B cell (primary cell): ENCODE results near the gene ULK1. TPM values are rescaled to one million over a fixed set of nuclear protein-coding genes. Genes with fewer than 3 reads are reported as not detected.

Experiments
- ATAC-seq: fragments of 200-7000 bp; cut with Tn5 transposase; one replicate; pipeline ENCODE4 v1.10.0; 2021; ENCODE audit warnings: low read depth, mild to moderate bottlenecking, moderate number of reproducible peaks, moderate library complexity
- CTCF ChIA-PET: fragments of 350-600 bp; sonication (Branson Sonifier 250); formaldehyde crosslinking; loops from one replicate; lab custom pipeline; 2021; ENCODE audit warnings: antibody characterized with exemption, inconsistent platforms; lab: Charles Lee
- POLR2A ChIA-PET: fragments of 350-600 bp; sonication (Branson Sonifier 250); formaldehyde crosslinking; loops from one replicate; lab custom pipeline; 2021; ENCODE audit warnings: antibody characterized with exemption; lab: Charles Lee
- DNase-seq: peaks from one replicate; pipeline ENCODE4 v3.0.0; 2013
- H2AFZ ChIP-seq: 2 replicates; pipeline ENCODE4 v1.6.1; 2012; ENCODE audit warnings: mild to moderate bottlenecking, low read depth, low read length; ENCODE audit not compliant: insufficient read depth, poor library complexity, severe bottlenecking
- H3K27ac ChIP-seq, 2 donors: 1 replicate in 1 of 2; 2 replicates in 1 of 2; pipeline ENCODE4 v1.5.1; 2012 to 2013; ENCODE audit warnings: low read length in 2 of 2, mild to moderate bottlenecking in 2 of 2, moderate library complexity in 1 of 2
- H3K27me3 ChIP-seq, 4 experiments: fragments of 200-600 bp in 1 of 4; sonication (generic) in 1 of 4; replicated peaks in 1 of 4; 1 replicate in 2 of 4; 2 replicates in 2 of 4; pipeline versions ENCODE4 v1.6.1 to v1.7.0; 2013 to 2016; ENCODE audit warnings: low read length in 3 of 4, mild to moderate bottlenecking in 2 of 4, mixed read lengths in 1 of 4, moderate library complexity in 1 of 4; ENCODE audit not compliant: insufficient read depth in 4 of 4, control insufficient read depth in 3 of 4; ENCODE audit errors: control extremely low read depth in 1 of 4
- H3K36me3 ChIP-seq, 2 experiments: replicated peaks in 1 of 2; 1 replicate in 1 of 2; 2 replicates in 1 of 2; pipeline versions ENCODE4 v1.6.1 to v1.7.1; 2013; ENCODE audit warnings: low read length in 1 of 2; ENCODE audit not compliant: insufficient read depth in 2 of 2, control insufficient read depth in 1 of 2; ENCODE audit errors: control extremely low read depth in 1 of 2, extremely low read depth in 1 of 2
- H3K4me1 ChIP-seq, 2 donors: fragments of 200-600 bp in 1 of 2; sonication (generic) in 1 of 2; 1 replicate in 1 of 2; 2 replicates in 1 of 2; pipeline versions ENCODE4 v1.5.1 to v1.6.1; 2013 to 2017; ENCODE audit warnings: low read length in 2 of 2; ENCODE audit not compliant: control insufficient read depth in 2 of 2, insufficient read depth in 2 of 2
- H3K4me2 ChIP-seq: replicated peaks from 2 replicates; pipeline ENCODE3; 2012; ENCODE audit warnings: mild to moderate bottlenecking, low read depth, low read length; ENCODE audit not compliant: poor library complexity, severe bottlenecking
- H3K4me3 ChIP-seq, 5 experiments: fragments of 200-600 bp in 1 of 5; sonication (generic) in 1 of 5; 1 replicate in 3 of 5; 2 replicates in 2 of 5; pipeline versions ENCODE4 v1.5.1 to v1.7.0; 2011 to 2016; ENCODE audit warnings: low read length in 4 of 5, mild to moderate bottlenecking in 4 of 5, low read depth in 2 of 5, control low read depth in 1 of 5, moderate library complexity in 1 of 5; ENCODE audit not compliant: insufficient read depth in 1 of 5; ENCODE audit errors: control extremely low read depth in 1 of 5, extremely low read depth in 1 of 5
- H3K79me2 ChIP-seq: fragments of 200-600 bp; sonication (generic); one replicate; pipeline ENCODE4 v1.6.0; 2016; ENCODE audit warnings: low read length; ENCODE audit not compliant: control insufficient read depth, insufficient read depth
- H3K9ac ChIP-seq: fragments of 200-600 bp; sonication (generic); 2 replicates; pipeline ENCODE4 v1.6.1; 2017; ENCODE audit warnings: mild to moderate bottlenecking, low read length, moderate library complexity
- H3K9me3 ChIP-seq, 3 donors: one replicate each; pipeline versions ENCODE4 v1.6.1 to v1.7.1; 2013; ENCODE audit warnings: low read length in 2 of 3; ENCODE audit not compliant: control insufficient read depth in 2 of 3, insufficient read depth in 1 of 3; ENCODE audit errors: control extremely low read depth in 1 of 3
- H4K20me1 ChIP-seq: 2 replicates; pipeline ENCODE4 v1.6.0; 2012; ENCODE audit warnings: mild to moderate bottlenecking, low read length; ENCODE audit not compliant: insufficient read depth, control insufficient read depth, poor library complexity, severe bottlenecking
- H3K27ac Mint-ChIP-seq: one replicate; pipeline ENCODE4 v1.8.0; 2021; ENCODE audit warnings: mixed read lengths
- H3K27me3 Mint-ChIP-seq: one replicate; pipeline ENCODE4 v1.8.0; 2021; ENCODE audit warnings: mixed read lengths
- H3K4me1 Mint-ChIP-seq: one replicate; pipeline ENCODE4 v1.8.0; 2021; ENCODE audit warnings: mixed read lengths
- H3K4me3 Mint-ChIP-seq: one replicate; pipeline ENCODE4 v1.8.0; 2021; ENCODE audit warnings: mixed read lengths
- H3K9me3 Mint-ChIP-seq: one replicate; pipeline ENCODE4 v1.8.0; 2022; ENCODE audit warnings: mixed read lengths; ENCODE audit not compliant: insufficient read depth
- CTCF ChIP-seq: fragments of 200-600 bp; IDR thresholded peaks from one replicate; pipeline ENCODE4 v1.8.0; 2022; ENCODE audit warnings: antibody characterized with exemption, mild to moderate bottlenecking
- EZH2 ChIP-seq: IDR thresholded peaks from 2 replicates; pipeline ENCODE4 v1.6.1; 2012; ENCODE audit warnings: borderline replicate concordance, low read depth, mild to moderate bottlenecking, moderate library complexity, low read length; ENCODE audit not compliant: insufficient read depth, poor library complexity, severe bottlenecking
- WGBS: methylation state at CpG from one replicate; pipeline ENCODE4 v1.1.5; 2013; ENCODE audit warnings: missing lambda C conversion rate; ENCODE audit not compliant: insufficient coverage; 5-methylcytosine and 5-hydroxymethylcytosine counted together
- intact Hi-C: fragments of 100-400 bp; cut with micrococcal nuclease; formaldehyde crosslinking; loops from one replicate; pipeline ENCODE4 v1.10.0; 2022
- polyA plus RNA-seq: library from polyadenylated mRNA; depleted of rRNA; stranded (reverse); fragments of >200 nt; gene quantifications from 2 replicates; pipeline ENCODE4 v1.2.3, GENCODE V29; 2012
- total RNA-seq, 2 donors: library from RNA; stranded (reverse); fragments of 120-200 nt in 1 of 2; gene quantifications; 1 replicate in 1 of 2; 2 replicates in 1 of 2; pipeline versions ENCODE4 v1.2.3 to v1.2.4, GENCODE V29; 2013 to 2022

ULK1 gene
- total and polyA plus RNA-seq, 2 donors (not counting 1 experiment from before 2014, with no cell fraction given), result 38.9 to 59.5 TPM

DNA sequence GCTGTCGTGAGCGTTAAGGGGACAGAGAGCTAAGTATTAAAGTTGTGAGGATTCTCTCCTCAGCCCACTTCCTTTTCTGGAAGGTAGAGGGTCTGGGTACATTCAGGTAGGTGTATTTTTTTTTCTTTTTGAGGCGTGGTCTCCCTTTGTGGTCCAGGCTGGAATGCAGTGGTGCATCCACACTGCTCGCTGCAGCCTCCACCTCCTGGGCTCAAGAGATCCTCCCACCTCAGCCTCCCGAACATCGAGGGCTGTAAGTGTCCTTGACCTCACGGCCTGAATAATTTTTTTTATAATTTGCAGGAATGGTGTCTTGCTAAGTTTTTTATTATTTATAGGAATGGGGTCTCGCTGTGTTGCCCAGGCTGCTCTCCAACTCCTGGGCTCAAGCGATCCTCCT lies 36.1 kb downstream of the ULK1 start:
- Mint-ChIP-seq H3K9me3 (no peaks in the 10 kb centered on the region), H3K27ac (peak overlapping the region; percentile 91), H3K4me3 (peak overlapping the region; percentile 83), H3K27me3 (no peaks in the 10 kb centered on the region), H3K4me1 (peaks cover 22% of the 10 kb centered on the region)
- peak overlapping the region in 1 of 2 donors; percentile 85 for H3K27ac ChIP-seq
- peaks cover 0 to 36% of the 10 kb centered on the region in 2 experiments for H3K36me3 ChIP-seq
- intact Hi-C loops, result no loop called here
- ATAC-seq (no peak), DNase-seq (no peak)
- H2AFZ ChIP-seq, result peak overlapping the region; percentile 97
- no peaks in the 10 kb centered on the region for H4K20me1 ChIP-seq
- TF ChIP-seq CTCF (no peak), EZH2 (no peak)
- peak overlapping the region; percentile 99 for H3K4me2 ChIP-seq
- peak overlapping the region in 4 of 5 experiments; percentile 80 to 94 (median 87) for H3K4me3 ChIP-seq
- WGBS, result 100% methylated on average over 2 of the region's 9 CpGs
- ChIA-PET CTCF (interaction anchor here (0.7 kb wide), 1 partner anchor 29 kb away, joined by 3 read pairs; no protein-coding TSS in a partner anchor), POLR2A (interaction anchor here (1.2 kb wide), 1 partner anchor 19 kb away, joined by 5 read pairs; the partner anchor contains the start of gene EP400)
- peaks cover 0 to 10% (median 0%) of the 10 kb centered on the region in 3 donors for H3K9me3 ChIP-seq
- peaks cover 9% of the 10 kb centered on the region for H3K79me2 ChIP-seq
- H3K4me1 ChIP-seq, result peaks cover 16 to 28% of the 10 kb centered on the region in 2 donors
- no peaks in the 10 kb centered on the region for H3K27me3 ChIP-seq
- peak overlapping the region; percentile 90 for H3K9ac ChIP-seq

DNA sequence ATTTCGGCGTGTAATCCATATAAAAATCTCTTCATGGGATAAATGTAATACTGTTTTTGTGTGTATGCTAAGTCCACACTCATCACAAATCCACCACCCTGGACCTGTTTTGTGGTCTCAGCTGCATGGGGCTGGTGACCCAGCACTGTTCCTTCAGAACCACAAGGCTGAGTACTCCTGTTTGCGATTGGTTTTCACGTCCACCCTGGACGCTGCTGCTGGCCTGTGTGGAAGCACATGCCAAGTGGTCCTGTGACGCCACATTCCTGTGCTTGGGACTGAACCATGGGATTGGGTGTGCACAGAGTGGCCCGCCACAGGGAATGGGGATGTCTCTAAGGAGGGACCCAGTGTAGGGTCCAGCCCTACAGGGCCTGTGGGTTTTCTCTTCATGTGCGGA lies 39.0 kb downstream of the ULK1 start:
- Histone ChIP-seq H3K4me1 (peaks cover 8 to 14% of the 10 kb centered on the region in 2 donors), H2AFZ (no peak overlapping the region), H3K9me3 (no peaks in the 10 kb centered on the region), H3K9ac (no peak overlapping the region), H3K36me3 (peaks cover 0 to 40% of the 10 kb centered on the region in 2 experiments), H3K27ac (no peak overlapping the region), H3K4me2 (no peak overlapping the region), H3K27me3 (no peaks in the 10 kb centered on the region), H3K4me3 (no peak overlapping the region), H3K79me2 (peaks cover 9% of the 10 kb centered on the region), H4K20me1 (no peaks in the 10 kb centered on the region)
- WGBS, result 96% methylated on average over 6 of the region's 8 CpGs
- TF ChIP-seq CTCF (no peak), EZH2 (no peak)
- intact Hi-C loops, result no loop called here
- ChIA-PET CTCF (no interaction called here), POLR2A (no interaction called here)
- Mint-ChIP-seq H3K27ac (no peak overlapping the region), H3K9me3 (no peaks in the 10 kb centered on the region), H3K27me3 (no peaks in the 10 kb centered on the region), H3K4me1 (peaks cover 16% of the 10 kb centered on the region), H3K4me3 (no peak overlapping the region)
- no peak for DNase-seq
- no peak for ATAC-seq
